HepG2 (cell line): ENCODE results near the gene GART. TPM values are rescaled to one million over a fixed set of nuclear protein-coding genes. Genes with fewer than 3 reads are reported as not detected.

ENCODE experiments used
- GABPB1 ChIP-seq: IDR thresholded peaks from 2 replicates; pipeline ENCODE4 v1.6.1; 2016; ENCODE audit warnings: mild to moderate bottlenecking, missing genetic modification reagents, moderate library complexity, missing compliant biosample characterization
- IRF2 ChIP-seq: IDR thresholded peaks from 2 replicates; pipeline ENCODE4 v1.6.1; 2018; ENCODE audit warnings: missing genetic modification reagents, missing compliant biosample characterization
- SOX6 ChIP-seq, 2 experiments: fragments of 450-650 bp in 1 of 2; sonication (generic) in 1 of 2; formaldehyde crosslinking in 1 of 2; IDR thresholded peaks; 2 replicates each; pipeline versions ENCODE4 v1.4.0 to v1.6.1; 2017 to 2020; ENCODE audit warnings: antibody characterized with exemption in 1 of 2, mild to moderate bottlenecking in 1 of 2, missing genetic modification reagents in 1 of 2
- YY1 ChIP-seq: IDR thresholded peaks from 2 replicates; pipeline ENCODE4 v1.6.1; 2011; ENCODE audit warnings: low read length, low read depth, moderate library complexity, mild to moderate bottlenecking; ENCODE audit not compliant: insufficient read depth, insufficient replicate concordance
- ZMAT3 ChIP-seq: sonication (generic); formaldehyde crosslinking; conservative IDR thresholded peaks from 2 replicates; pipeline ENCODE4 v1.7.0; 2021; ENCODE audit warnings: missing genetic modification reagents
- ZNF235 ChIP-seq: sonication (generic); formaldehyde crosslinking; IDR thresholded peaks from 2 replicates; pipeline ENCODE4 v1.8.1; 2023; ENCODE audit warnings: mild to moderate bottlenecking, missing genetic modification reagents, borderline replicate concordance
- ZNF3 ChIP-seq: IDR thresholded peaks from 2 replicates; pipeline ENCODE4 v1.7.0; 2017; ENCODE audit warnings: inconsistent platforms
- ZNF318 ChIP-seq: sonication (generic); formaldehyde crosslinking; IDR thresholded peaks from 2 replicates; pipeline ENCODE4 v1.4.0; 2020; ENCODE audit warnings: mild to moderate bottlenecking, missing genetic modification reagents
- ZNF350 ChIP-seq: sonication (generic); formaldehyde crosslinking; IDR thresholded peaks from 2 replicates; pipeline ENCODE4 v1.4.0; 2020; ENCODE audit warnings: mild to moderate bottlenecking, low read depth, missing genetic modification reagents, borderline replicate concordance
- ZNF543 ChIP-seq: sonication (generic); formaldehyde crosslinking; IDR thresholded peaks from 2 replicates; pipeline ENCODE4 v1.4.0; 2020; ENCODE audit warnings: mild to moderate bottlenecking, missing genetic modification reagents
- ZNF605 ChIP-seq: sonication (generic); formaldehyde crosslinking; IDR thresholded peaks from 2 replicates; pipeline ENCODE4 v1.8.0; 2022; ENCODE audit warnings: mild to moderate bottlenecking, missing genetic modification reagents
- ZNF646 ChIP-seq: sonication (generic); formaldehyde crosslinking; IDR thresholded peaks from 2 replicates; pipeline ENCODE4 v1.9.0; 2021; ENCODE audit warnings: mild to moderate bottlenecking, missing genetic modification reagents
- ZNF720 ChIP-seq: sonication (generic); formaldehyde crosslinking; IDR thresholded peaks from 2 replicates; pipeline ENCODE4 v1.4.0; 2020; ENCODE audit warnings: missing genetic modification reagents
- polyA plus RNA-seq, 8 experiments: library from polyadenylated mRNA; depleted of rRNA in 3 of 8; stranded (reverse) in 7 of 8; unstranded in 1 of 8; fragments of >200 nt; fragmentation: Illumina TruSeq in 4 of 8; extraction: Trizol in 4 of 8; gene quantifications; 2 replicates each; pipeline versions ENCODE4 v1.2.1 to v1.2.3, GENCODE V29; 2011 to 2016; ENCODE audit warnings: low read depth in 4 of 8, missing spikeins in 1 of 8, mixed read lengths in 1 of 8; ENCODE audit not compliant: insufficient read depth in 1 of 8
- total RNA-seq, 5 experiments: library from RNA; depleted of rRNA; stranded (reverse); fragments of >200 nt; fragmentation: Illumina TruSeq; extraction: Trizol; gene quantifications; 2 replicates each; pipeline ENCODE4 v1.2.3, GENCODE V29; 2016; ENCODE audit warnings: low read depth in 1 of 5

GART gene
- total and polyA plus RNA-seq, 2 of the 13 experiments (the other 11 are each of a cell fraction or from before 2014, with no cell fraction given), result 17.9 to 109 TPM

GRCh38 chr21:33491373-33492102 lies 50.4 kb downstream of the GART start, which contains the start of gene DNAJC28 (continued):
- no peak for TF ChIP-seq ZNF646 (CRISPR knock-in tag)
- TF ChIP-seq ZNF235 (CRISPR knock-in tag), result 0 out of 2 replicates have a peak, but pooled peaks have one; percentile 26
- peak; percentile 84; the same call in 1 of the 2 replicates for TF ChIP-seq ZNF350 (CRISPR knock-in tag)
- peak; percentile 86; the same call in 1 of the 2 replicates for TF ChIP-seq IRF2 (CRISPR knock-in tag)
- peak; percentile 80; the same call in 1 of the 2 replicates for TF ChIP-seq ZNF605 (CRISPR knock-in tag)
- no peak for TF ChIP-seq ZNF720 (CRISPR knock-in tag)
- no peak for TF ChIP-seq ZNF318 (CRISPR knock-in tag)
- TF ChIP-seq YY1, result peak; percentile 35
- TF ChIP-seq ZNF3 (CRISPR knock-in tag), result no peak
- peak; percentile 79; the same call in 1 of the 2 replicates for TF ChIP-seq ZMAT3 (CRISPR knock-in tag)
- 0 out of 2 replicates have a peak, but pooled peaks have one; percentile 45 for TF ChIP-seq ZNF543
- TF ChIP-seq SOX6 (IDR thresholded peaks at IDR 0.05), result no peak
- TF ChIP-seq SOX6 (CRISPR knock-in tag; IDR thresholded peaks at IDR 0.05), result peak; percentile 43; the same call in 1 of the 2 replicates
- peak; percentile 87 for TF ChIP-seq GABPB1 (CRISPR knock-in tag)
